ENCODE results near the gene IP6K3. TPM values are rescaled to one million over a fixed set of nuclear protein-coding genes. Genes with fewer than 3 reads are reported as not detected.

The IP6K3 gene
- total RNA-seq, 1 experiment from 2014 or later, result not detected

DNA sequence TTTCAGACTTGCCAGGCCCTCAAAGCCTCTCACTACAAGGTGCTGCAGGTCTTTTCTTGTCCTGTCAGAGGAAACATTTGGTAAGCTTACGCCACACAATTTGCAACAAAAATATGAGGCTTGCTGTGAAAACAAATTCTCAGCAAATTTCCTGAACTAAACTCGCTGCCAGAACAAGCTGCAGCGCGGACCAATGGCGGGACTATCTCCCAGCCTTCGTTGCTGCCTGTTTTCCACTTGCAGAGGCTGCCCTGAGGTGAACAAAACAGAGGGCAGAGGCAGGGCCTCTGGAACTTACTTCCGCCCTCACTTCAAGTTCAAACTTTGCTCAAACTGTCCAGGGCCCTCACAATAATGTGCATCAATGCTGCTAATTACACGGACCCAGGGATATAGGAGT is 47.6 kb downstream of the IP6K3 start:
- Histone ChIP-seq H3K9me3 (ENCODE audit: control insufficient read depth, insufficient read depth, low read depth, low read length) (no peaks in the 10 kb centered on the region), H3K27me3 (ENCODE audit: control insufficient read depth, insufficient read depth, low read length) (no peaks in the 10 kb centered on the region), H3K4me1 (ENCODE audit: control insufficient read depth, insufficient read depth, low read length) (peaks cover 28% of the 10 kb centered on the region), H3K4me3 (ENCODE audit: low read depth in 2 of 2, low read length in 2 of 2) (no peak overlapping the region), H3K27ac (ENCODE audit: low read length) (no peak overlapping the region; the same call in 1 of the 2 replicates), H3K36me3 (ENCODE audit: control insufficient read depth, insufficient read depth, low read length) (peaks cover 7% of the 10 kb centered on the region; the same call in 1 of the 2 replicates)
- CTCF ChIA-PET, result no interaction called here
- ATAC-seq (no peak), DNase-seq (ENCODE audit: low read depth, low spot score) (no peak)
- in situ Hi-C loops (cut with HindIII; ENCODE audit: low pct_unique_long_range_greater_than_20kb, low sequenced_read_pairs) (no loop called here), intact Hi-C loops (cut with micrococcal nuclease; ENCODE audit: unreplicated experiment) (no loop called here)
- TF ChIP-seq SIN3A (IDR thresholded peaks at IDR 0.05; ENCODE audit: borderline replicate concordance, insufficient read depth, low read depth, low read length) (no peak), TCF7L2 (IDR thresholded peaks at IDR 0.05; ENCODE audit: low read depth, low read length) (no peak), POLR2AphosphoS5 (IDR thresholded peaks at IDR 0.05; ENCODE audit: low read depth, low read length) (no peak)
- TF ChIP-seq, protein P1, sequence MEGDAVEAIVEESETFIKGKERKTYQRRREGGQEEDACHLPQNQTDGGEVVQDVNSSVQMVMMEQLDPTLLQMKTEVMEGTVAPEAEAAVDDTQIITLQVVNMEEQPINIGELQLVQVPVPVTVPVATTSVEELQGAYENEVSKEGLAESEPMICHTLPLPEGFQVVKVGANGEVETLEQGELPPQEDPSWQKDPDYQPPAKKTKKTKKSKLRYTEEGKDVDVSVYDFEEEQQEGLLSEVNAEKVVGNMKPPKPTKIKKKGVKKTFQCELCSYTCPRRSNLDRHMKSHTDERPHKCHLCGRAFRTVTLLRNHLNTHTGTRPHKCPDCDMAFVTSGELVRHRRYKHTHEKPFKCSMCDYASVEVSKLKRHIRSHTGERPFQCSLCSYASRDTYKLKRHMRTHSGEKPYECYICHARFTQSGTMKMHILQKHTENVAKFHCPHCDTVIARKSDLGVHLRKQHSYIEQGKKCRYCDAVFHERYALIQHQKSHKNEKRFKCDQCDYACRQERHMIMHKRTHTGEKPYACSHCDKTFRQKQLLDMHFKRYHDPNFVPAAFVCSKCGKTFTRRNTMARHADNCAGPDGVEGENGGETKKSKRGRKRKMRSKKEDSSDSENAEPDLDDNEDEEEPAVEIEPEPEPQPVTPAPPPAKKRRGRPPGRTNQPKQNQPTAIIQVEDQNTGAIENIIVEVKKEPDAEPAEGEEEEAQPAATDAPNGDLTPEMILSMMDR (IDR thresholded peaks at IDR 0.05), result no peak
- TF ChIP-seq, protein P2, sequence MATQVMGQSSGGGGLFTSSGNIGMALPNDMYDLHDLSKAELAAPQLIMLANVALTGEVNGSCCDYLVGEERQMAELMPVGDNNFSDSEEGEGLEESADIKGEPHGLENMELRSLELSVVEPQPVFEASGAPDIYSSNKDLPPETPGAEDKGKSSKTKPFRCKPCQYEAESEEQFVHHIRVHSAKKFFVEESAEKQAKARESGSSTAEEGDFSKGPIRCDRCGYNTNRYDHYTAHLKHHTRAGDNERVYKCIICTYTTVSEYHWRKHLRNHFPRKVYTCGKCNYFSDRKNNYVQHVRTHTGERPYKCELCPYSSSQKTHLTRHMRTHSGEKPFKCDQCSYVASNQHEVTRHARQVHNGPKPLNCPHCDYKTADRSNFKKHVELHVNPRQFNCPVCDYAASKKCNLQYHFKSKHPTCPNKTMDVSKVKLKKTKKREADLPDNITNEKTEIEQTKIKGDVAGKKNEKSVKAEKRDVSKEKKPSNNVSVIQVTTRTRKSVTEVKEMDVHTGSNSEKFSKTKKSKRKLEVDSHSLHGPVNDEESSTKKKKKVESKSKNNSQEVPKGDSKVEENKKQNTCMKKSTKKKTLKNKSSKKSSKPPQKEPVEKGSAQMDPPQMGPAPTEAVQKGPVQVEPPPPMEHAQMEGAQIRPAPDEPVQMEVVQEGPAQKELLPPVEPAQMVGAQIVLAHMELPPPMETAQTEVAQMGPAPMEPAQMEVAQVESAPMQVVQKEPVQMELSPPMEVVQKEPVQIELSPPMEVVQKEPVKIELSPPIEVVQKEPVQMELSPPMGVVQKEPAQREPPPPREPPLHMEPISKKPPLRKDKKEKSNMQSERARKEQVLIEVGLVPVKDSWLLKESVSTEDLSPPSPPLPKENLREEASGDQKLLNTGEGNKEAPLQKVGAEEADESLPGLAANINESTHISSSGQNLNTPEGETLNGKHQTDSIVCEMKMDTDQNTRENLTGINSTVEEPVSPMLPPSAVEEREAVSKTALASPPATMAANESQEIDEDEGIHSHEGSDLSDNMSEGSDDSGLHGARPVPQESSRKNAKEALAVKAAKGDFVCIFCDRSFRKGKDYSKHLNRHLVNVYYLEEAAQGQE (IDR thresholded peaks at IDR 0.05; ENCODE audit: insufficient read depth in 1 of 2, low read depth in 2 of 2, low read length in 1 of 2), result no peak
- POLR2A ChIA-PET, result no interaction called here
- no TSS peak for BruUV-seq (replicated peaks)

DNA sequence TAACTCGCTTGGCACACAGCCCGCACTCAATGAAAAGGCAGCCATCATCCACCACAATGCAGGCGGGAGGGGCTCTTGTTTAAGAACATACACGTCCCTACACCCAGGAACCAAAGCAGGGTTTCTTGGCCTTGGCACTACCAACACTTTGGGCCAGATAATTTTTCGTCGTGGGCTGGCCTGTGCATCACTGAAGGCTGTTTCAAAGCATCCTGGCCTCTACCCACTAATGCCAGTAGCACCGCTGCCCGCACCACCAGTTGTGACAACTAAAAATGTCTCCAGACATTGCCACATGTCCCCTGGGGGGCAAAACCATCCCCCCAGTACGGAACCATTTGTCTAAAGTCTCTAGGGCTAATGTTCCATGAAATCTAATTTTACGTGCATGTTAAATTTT is 48.2 kb downstream of the IP6K3 start:
- Histone ChIP-seq H3K36me3 (ENCODE audit: control insufficient read depth, insufficient read depth, low read length) (peaks cover 7% of the 10 kb centered on the region; the same call in 1 of the 2 replicates), H3K4me3 (ENCODE audit: low read depth in 2 of 2, low read length in 2 of 2) (no peak overlapping the region), H3K9me3 (ENCODE audit: control insufficient read depth, insufficient read depth, low read depth, low read length) (no peaks in the 10 kb centered on the region), H3K4me1 (ENCODE audit: control insufficient read depth, insufficient read depth, low read length) (peaks cover 33% of the 10 kb centered on the region), H3K27me3 (ENCODE audit: control insufficient read depth, insufficient read depth, low read length) (no peaks in the 10 kb centered on the region), H3K27ac (ENCODE audit: low read length) (no peak overlapping the region)
- ChIA-PET CTCF (no interaction called here), POLR2A (no interaction called here)
- BruUV-seq (replicated peaks), result no TSS peak
- TF ChIP-seq POLR2AphosphoS5 (IDR thresholded peaks at IDR 0.05; ENCODE audit: low read depth, low read length) (no peak), TCF7L2 (IDR thresholded peaks at IDR 0.05; ENCODE audit: low read depth, low read length) (no peak), SIN3A (IDR thresholded peaks at IDR 0.05; ENCODE audit: borderline replicate concordance, insufficient read depth, low read depth, low read length) (no peak)
- TF ChIP-seq, protein P1 (IDR thresholded peaks at IDR 0.05), result no peak
- TF ChIP-seq, protein P2 (IDR thresholded peaks at IDR 0.05; ENCODE audit: insufficient read depth in 1 of 2, low read depth in 2 of 2, low read length in 1 of 2), result no peak
- ATAC-seq (no peak), DNase-seq (ENCODE audit: low read depth, low spot score) (no peak)
- intact Hi-C loops (cut with micrococcal nuclease; ENCODE audit: unreplicated experiment), result no loop called here
- in situ Hi-C loops (cut with HindIII; ENCODE audit: low pct_unique_long_range_greater_than_20kb, low sequenced_read_pairs), result no loop called here

Data from Panc1 (cell line).